Measurements from ENCODE around the gene NRXN3. TPM values are rescaled to one million over a fixed set of nuclear protein-coding genes. Genes with fewer than 3 reads are reported as not detected.

The NRXN3 gene
- total and polyA plus RNA-seq, 2 experiments from 2014 or later = 1.0 to 1.8 TPM

DNA sequence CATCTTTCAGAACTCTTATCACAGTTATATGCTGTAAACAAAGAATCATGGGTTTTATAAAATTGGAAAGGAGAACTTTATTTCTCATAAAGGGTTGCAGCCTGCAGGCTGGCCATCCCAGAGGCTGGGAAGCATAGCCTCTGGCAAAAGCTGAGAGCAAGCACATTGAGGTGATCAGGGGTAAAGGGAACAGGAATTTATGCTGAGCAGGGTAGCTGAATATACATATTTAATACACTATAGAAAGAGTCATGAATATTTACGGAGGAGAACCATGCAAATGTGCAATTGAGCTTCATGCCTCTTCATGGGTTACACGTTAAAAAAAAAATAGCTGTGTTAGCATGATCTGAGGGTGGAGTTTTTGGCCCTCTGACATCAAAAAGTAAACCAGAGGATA lies 653.3 kb downstream of the NRXN3 start:
- no peaks in the 10 kb centered on the region for H3K79me2 ChIP-seq (replicated peaks; ENCODE audit: insufficient read depth)
- DNase-seq (ENCODE audit: low spot score) = no peak
- no peaks in the 10 kb centered on the region for H3K9me3 Mint-ChIP-seq
- no peaks in the 10 kb centered on the region for H3K4me1 Mint-ChIP-seq
- no peak overlapping the region for H2AFZ ChIP-seq
- no peak overlapping the region for H3K4me2 ChIP-seq
- no peaks in the 10 kb centered on the region for H3K36me3 Mint-ChIP-seq (ENCODE audit: low read depth)
- H3K36me3 ChIP-seq (ENCODE audit: insufficient read depth) = no peaks in the 10 kb centered on the region
- ATAC-seq = no peak
- TF ChIP-seq, protein P1, sequence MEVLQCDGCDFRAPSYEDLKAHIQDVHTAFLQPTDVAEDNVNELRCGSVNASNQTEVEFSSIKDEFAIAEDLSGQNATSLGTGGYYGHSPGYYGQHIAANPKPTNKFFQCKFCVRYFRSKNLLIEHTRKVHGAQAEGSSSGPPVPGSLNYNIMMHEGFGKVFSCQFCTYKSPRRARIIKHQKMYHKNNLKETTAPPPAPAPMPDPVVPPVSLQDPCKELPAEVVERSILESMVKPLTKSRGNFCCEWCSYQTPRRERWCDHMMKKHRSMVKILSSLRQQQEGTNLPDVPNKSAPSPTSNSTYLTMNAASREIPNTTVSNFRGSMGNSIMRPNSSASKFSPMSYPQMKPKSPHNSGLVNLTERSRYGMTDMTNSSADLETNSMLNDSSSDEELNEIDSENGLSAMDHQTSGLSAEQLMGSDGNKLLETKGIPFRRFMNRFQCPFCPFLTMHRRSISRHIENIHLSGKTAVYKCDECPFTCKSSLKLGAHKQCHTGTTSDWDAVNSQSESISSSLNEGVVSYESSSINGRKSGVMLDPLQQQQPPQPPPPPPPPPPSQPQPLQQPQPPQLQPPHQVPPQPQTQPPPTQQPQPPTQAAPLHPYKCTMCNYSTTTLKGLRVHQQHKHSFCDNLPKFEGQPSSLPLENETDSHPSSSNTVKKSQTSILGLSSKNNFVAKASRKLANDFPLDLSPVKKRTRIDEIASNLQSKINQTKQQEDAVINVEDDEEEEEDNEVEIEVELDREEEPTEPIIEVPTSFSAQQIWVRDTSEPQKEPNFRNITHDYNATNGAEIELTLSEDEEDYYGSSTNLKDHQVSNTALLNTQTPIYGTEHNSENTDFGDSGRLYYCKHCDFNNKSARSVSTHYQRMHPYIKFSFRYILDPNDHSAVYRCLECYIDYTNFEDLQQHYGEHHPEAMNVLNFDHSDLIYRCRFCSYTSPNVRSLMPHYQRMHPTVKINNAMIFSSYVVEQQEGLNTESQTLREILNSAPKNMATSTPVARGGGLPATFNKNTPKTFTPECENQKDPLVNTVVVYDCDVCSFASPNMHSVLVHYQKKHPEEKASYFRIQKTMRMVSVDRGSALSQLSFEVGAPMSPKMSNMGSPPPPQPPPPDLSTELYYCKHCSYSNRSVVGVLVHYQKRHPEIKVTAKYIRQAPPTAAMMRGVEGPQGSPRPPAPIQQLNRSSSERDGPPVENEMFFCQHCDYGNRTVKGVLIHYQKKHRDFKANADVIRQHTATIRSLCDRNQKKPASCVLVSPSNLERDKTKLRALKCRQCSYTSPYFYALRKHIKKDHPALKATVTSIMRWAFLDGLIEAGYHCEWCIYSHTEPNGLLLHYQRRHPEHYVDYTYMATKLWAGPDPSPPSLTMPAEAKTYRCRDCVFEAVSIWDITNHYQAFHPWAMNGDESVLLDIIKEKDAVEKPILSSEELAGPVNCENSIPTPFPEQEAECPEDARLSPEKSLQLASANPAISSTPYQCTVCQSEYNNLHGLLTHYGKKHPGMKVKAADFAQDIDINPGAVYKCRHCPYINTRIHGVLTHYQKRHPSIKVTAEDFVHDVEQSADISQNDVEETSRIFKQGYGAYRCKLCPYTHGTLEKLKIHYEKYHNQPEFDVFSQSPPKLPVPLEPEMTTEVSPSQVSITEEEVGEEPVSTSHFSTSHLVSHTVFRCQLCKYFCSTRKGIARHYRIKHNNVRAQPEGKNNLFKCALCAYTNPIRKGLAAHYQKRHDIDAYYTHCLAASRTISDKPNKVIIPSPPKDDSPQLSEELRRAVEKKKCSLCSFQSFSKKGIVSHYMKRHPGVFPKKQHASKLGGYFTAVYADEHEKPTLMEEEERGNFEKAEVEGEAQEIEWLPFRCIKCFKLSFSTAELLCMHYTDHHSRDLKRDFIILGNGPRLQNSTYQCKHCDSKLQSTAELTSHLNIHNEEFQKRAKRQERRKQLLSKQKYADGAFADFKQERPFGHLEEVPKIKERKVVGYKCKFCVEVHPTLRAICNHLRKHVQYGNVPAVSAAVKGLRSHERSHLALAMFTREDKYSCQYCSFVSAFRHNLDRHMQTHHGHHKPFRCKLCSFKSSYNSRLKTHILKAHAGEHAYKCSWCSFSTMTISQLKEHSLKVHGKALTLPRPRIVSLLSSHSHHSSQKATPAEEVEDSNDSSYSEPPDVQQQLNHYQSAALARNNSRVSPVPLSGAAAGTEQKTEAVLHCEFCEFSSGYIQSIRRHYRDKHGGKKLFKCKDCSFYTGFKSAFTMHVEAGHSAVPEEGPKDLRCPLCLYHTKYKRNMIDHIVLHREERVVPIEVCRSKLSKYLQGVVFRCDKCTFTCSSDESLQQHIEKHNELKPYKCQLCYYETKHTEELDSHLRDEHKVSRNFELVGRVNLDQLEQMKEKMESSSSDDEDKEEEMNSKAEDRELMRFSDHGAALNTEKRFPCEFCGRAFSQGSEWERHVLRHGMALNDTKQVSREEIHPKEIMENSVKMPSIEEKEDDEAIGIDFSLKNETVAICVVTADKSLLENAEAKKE (CRISPR knock-in tag; IDR thresholded peaks at IDR 0.05) = no peak
- TF ChIP-seq, protein P2, sequence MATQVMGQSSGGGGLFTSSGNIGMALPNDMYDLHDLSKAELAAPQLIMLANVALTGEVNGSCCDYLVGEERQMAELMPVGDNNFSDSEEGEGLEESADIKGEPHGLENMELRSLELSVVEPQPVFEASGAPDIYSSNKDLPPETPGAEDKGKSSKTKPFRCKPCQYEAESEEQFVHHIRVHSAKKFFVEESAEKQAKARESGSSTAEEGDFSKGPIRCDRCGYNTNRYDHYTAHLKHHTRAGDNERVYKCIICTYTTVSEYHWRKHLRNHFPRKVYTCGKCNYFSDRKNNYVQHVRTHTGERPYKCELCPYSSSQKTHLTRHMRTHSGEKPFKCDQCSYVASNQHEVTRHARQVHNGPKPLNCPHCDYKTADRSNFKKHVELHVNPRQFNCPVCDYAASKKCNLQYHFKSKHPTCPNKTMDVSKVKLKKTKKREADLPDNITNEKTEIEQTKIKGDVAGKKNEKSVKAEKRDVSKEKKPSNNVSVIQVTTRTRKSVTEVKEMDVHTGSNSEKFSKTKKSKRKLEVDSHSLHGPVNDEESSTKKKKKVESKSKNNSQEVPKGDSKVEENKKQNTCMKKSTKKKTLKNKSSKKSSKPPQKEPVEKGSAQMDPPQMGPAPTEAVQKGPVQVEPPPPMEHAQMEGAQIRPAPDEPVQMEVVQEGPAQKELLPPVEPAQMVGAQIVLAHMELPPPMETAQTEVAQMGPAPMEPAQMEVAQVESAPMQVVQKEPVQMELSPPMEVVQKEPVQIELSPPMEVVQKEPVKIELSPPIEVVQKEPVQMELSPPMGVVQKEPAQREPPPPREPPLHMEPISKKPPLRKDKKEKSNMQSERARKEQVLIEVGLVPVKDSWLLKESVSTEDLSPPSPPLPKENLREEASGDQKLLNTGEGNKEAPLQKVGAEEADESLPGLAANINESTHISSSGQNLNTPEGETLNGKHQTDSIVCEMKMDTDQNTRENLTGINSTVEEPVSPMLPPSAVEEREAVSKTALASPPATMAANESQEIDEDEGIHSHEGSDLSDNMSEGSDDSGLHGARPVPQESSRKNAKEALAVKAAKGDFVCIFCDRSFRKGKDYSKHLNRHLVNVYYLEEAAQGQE (IDR thresholded peaks at IDR 0.05; ENCODE audit: unreplicated experiment) = no peak
- TF ChIP-seq ZNF331 (CRISPR knock-in tag; IDR thresholded peaks at IDR 0.05; ENCODE audit: low read depth) = no peak
- TF ChIP-seq ZNF114 (CRISPR knock-in tag; IDR thresholded peaks at IDR 0.05) = no peak
- no peak for TF ChIP-seq NANOG (IDR thresholded peaks at IDR 0.05; ENCODE audit: borderline replicate concordance)
- TF ChIP-seq, protein P3, sequence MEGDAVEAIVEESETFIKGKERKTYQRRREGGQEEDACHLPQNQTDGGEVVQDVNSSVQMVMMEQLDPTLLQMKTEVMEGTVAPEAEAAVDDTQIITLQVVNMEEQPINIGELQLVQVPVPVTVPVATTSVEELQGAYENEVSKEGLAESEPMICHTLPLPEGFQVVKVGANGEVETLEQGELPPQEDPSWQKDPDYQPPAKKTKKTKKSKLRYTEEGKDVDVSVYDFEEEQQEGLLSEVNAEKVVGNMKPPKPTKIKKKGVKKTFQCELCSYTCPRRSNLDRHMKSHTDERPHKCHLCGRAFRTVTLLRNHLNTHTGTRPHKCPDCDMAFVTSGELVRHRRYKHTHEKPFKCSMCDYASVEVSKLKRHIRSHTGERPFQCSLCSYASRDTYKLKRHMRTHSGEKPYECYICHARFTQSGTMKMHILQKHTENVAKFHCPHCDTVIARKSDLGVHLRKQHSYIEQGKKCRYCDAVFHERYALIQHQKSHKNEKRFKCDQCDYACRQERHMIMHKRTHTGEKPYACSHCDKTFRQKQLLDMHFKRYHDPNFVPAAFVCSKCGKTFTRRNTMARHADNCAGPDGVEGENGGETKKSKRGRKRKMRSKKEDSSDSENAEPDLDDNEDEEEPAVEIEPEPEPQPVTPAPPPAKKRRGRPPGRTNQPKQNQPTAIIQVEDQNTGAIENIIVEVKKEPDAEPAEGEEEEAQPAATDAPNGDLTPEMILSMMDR (conservative IDR thresholded peaks at IDR 0.05; ENCODE audit: low read depth in 2 of 2) = no peak
- TF ChIP-seq POLR2AphosphoS5 (IDR thresholded peaks at IDR 0.05; ENCODE audit: low read depth) = no peak
- TF ChIP-seq, protein P4, sequence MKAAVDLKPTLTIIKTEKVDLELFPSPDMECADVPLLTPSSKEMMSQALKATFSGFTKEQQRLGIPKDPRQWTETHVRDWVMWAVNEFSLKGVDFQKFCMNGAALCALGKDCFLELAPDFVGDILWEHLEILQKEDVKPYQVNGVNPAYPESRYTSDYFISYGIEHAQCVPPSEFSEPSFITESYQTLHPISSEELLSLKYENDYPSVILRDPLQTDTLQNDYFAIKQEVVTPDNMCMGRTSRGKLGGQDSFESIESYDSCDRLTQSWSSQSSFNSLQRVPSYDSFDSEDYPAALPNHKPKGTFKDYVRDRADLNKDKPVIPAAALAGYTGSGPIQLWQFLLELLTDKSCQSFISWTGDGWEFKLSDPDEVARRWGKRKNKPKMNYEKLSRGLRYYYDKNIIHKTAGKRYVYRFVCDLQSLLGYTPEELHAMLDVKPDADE (IDR thresholded peaks at IDR 0.05) = no peak
- no peak for TF ChIP-seq STAT1 (IDR thresholded peaks at IDR 0.05; ENCODE audit: unreplicated experiment)
- no peak for TF ChIP-seq CREB1 (CRISPR knock-in tag; IDR thresholded peaks at IDR 0.05; ENCODE audit: low read depth)
- no peak for TF ChIP-seq EZH2phosphoT487 (IDR thresholded peaks at IDR 0.05; ENCODE audit: unreplicated experiment)
- TF ChIP-seq EZH2 (IDR thresholded peaks at IDR 0.05; ENCODE audit: low read depth, unreplicated experiment) = no peak
- no peak for TF ChIP-seq JUNB (IDR thresholded peaks at IDR 0.05; ENCODE audit: unreplicated experiment)
- H3K27me3 Mint-ChIP-seq (ENCODE audit: insufficient read depth, low read depth, poor library complexity) = no peaks in the 10 kb centered on the region
- no peak overlapping the region for H3K4me3 ChIP-seq
- no peaks in the 10 kb centered on the region for H4K20me1 ChIP-seq (replicated peaks; ENCODE audit: insufficient read depth)
- no peaks in the 10 kb centered on the region for H3K9me2 ChIP-seq (ENCODE audit: insufficient read depth)
- H3K4me1 ChIP-seq (ENCODE audit: insufficient read depth) = no peaks in the 10 kb centered on the region
- no peak overlapping the region for H3K27ac Mint-ChIP-seq
- H3K27me3 ChIP-seq (ENCODE audit: insufficient read depth) = no peaks in the 10 kb centered on the region
- H3K4me3 Mint-ChIP-seq = no peak overlapping the region
- H3F3A ChIP-seq (replicated peaks; ENCODE audit: low read depth) = no peaks in the 10 kb centered on the region
- H3K27ac ChIP-seq (ENCODE audit: low read depth) = no peak overlapping the region

All from GM23338 (cell line).